HK-2 (cell line): Measurements from ENCODE around the gene ARRDC1.

Experiments
- DNase-seq: peaks from one replicate; pipeline ENCODE4 v3.0.0-alpha.2; 2018; ENCODE audit not compliant: unreplicated experiment

Gene ARRDC1

DNA sequence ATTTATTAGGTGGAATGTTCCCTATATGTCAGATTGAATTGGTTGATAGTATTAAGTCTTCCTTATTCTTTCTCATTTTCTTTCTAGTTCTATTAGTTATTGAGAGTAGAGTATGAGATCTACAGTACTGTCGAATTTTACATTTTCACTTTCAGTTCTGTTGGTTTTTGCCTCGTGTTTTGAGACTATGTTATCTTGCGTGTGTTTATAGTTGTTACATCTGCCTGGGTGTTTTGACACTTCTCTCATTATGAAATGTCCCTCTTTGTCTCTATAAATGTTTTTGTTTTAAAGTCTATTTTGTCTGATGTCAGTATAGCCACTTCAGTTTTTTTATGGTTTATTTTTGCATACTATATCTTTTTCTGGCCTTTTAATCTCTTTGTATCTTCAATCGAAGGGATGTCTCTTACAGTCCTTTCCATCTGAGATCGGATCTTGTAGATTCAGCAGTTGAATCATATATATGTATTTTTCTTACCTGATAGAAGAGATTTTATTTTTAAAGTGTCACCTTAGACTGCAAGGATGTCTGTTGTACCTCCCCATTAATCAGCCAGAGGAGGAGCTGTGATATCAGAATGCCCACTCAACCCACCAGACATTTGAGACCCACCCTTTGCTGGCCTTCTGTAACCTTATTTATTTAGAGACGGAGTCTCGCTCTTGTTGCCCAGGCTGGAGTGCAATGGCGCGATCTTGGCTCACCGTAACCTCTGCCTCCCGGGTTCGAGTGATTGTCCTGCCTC is 34.0 kb downstream of the ARRDC1 start:
- DNase-seq = no peak

GRCh38 chr9:137640862-137641261 is 35.4 kb downstream of the ARRDC1 start:
- no peak for DNase-seq

GRCh38 chr9:137642118-137642601 is 36.7 kb downstream of the ARRDC1 start:
- DNase-seq = no peak

DNA sequence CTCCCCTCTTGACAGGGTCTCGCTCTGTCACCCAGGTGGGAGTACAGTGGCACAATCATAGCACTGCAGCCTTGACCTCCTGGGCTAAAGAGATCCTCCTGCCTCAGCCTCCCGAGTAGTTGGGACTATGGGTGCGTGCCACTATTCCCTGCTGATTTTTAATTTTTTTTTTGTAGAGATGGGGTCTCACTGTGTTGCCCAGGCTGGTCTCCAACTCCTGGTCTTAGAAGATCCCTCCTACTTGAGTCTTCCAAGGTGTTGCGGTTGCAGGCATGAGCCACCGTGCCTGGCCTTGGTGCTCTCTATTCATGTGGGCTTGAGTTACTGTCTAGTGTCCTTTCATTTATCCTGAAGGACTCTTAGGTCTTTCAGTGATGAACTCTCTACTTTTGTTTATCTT is 37.4 kb downstream of the ARRDC1 start:
- DNase-seq = no peak

DNA sequence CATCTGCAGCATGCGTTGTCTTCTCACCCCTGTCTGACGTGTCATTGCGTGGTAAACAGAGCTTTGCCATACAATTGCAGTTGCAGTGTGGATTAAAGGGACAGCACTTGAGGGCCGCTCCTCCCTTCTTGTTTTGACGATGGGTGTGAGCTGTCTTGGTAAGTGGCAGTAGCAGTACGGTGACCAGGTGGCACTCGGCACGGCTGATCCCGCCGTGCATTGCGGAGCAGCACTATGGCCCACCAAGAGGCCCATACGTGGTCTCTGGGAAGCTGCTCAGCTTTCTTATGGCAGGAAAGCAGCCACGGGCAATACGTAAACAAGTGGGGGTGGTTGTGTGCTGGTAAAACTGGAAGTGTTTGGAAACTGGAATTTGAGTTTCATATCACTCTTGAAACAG is 38.4 kb downstream of the ARRDC1 start:
- DNase-seq = no peak

DNA sequence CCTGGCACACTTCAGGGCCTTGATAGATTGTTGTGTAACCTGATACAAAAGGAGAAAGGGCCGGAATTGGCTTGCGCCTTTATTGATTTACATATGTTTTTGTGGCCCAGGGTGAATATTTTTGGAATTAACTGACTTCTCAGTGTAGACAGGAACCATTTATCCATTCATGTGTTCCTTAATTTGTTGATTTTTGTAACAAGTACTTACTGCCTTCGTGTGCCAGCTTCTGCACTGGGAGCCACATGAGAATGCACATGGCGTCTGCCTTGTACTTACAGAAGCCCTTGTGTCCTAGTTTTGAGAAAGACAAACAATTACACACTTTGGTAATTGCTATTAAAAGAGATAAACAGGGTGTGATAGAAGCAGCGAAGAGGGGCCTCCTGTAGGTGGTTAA is 39.7 kb downstream of the ARRDC1 start:
- DNase-seq = no peak

- DNase-seq = no peak
Observed at GRCh38 chr9:137646341-137646740, 40.9 kb downstream of the ARRDC1 start.

- DNase-seq = no peak
Observed at GRCh38 chr9:137647096-137647714, 41.7 kb downstream of the ARRDC1 start.

GRCh38 chr9:137648396-137648795 is 42.9 kb downstream of the ARRDC1 start:
- DNase-seq = no peak

DNA sequence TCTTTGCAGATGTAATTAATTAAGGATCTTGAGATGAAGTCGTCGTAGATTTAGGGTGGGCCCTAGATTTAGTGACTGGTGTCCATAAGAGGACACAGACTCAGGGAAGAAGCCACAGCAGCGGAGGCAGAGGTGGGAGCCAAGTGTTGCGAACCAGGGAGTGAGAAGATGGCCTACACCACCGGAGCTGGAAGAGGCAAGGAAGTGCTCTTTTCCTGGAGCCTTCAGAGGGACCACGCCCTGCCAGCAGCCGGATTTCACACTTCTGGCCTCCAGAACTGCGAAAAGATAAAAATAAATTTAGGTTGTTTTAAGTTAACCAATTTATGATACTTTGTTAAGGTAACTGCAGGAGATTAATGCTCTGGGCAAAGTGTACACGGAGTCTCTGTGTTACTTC is 44.1 kb downstream of the ARRDC1 start:
- DNase-seq = no peak

DNA sequence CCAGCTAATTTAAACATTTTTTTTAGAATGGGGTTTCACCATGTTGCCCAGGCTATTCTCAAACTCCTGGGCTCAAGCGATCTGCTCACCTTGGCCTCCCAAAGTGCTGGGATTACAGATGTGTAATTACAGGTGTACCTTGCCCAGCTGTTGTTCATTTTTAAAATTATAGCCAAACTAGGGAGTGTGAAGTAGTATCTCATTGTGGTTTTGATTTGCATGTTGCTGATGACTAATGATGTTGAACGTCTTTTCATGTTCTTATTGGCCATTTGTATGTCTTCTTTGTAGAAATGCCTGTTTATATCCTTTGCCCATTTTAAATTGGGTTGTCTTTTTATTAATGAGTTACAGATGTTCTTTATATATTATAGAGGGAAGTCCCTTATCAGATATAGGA is 44.8 kb downstream of the ARRDC1 start:
- no peak for DNase-seq

- no peak for DNase-seq
Observed at GRCh38 chr9:137650779-137651178, 45.3 kb downstream of the ARRDC1 start.

DNA sequence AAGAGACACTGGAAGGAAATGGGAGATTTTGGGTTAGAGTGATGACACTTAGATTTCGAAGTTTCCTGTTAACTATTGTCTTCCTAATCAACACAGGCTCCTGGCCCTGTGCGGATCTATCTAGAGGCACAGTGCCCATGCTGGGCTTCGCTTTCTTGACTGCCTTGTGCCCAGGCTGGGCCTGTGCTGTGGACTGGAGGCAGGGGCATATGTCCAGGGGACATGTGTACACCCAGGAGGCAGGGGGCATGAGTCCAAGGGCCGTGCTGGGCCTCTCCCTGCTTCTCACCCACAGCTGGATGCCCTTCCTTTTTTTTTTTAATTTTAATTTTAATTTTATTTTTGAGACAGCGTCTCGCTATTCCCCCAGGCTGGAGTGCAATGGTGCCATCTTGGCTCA is 50.9 kb downstream of the ARRDC1 start:
- no peak for DNase-seq

GRCh38 chr9:137657606-137658005 is 52.1 kb downstream of the ARRDC1 start:
- DNase-seq = no peak

- no peak for DNase-seq
Observed at GRCh38 chr9:137658781-137659180, 53.3 kb downstream of the ARRDC1 start.

DNA sequence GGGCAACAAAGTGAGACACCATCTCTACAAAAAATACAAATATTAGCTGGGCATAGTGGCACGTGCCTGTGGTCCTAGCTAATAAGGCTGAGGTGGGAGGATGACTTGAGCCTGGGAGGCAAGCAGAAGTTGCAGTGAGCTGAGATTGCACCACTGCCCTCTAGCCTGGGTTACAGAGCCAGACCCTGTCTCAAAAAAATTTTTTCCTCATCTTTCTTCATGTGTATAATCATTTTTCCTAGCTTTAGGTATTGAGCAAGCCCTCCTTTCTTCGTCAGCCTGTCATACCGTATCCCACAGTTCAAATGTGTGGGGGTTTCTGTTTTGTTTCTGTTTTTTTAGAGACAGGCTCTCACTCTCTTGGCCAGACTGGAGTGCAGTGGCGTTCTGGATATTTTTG is 54.7 kb downstream of the ARRDC1 start:
- no peak for DNase-seq

DNA sequence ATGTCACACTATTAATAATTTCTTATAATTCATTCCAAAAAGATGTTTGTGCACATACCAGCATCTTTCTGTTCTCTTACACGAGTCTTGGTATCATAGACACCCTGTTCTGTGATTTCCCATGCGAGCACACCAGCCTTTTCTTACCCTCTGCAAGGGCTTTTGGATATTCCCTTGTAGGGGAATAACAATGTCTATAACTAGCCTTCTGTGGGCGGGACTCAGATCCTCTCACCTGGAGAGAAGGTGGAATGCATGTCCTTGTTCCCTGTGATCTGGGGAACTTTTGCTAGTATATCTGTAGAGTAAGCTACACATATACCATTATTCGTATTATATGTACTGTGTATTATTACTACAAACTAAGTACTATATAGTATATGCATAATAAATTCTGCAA is 58.1 kb downstream of the ARRDC1 start:
- no peak for DNase-seq

DNA sequence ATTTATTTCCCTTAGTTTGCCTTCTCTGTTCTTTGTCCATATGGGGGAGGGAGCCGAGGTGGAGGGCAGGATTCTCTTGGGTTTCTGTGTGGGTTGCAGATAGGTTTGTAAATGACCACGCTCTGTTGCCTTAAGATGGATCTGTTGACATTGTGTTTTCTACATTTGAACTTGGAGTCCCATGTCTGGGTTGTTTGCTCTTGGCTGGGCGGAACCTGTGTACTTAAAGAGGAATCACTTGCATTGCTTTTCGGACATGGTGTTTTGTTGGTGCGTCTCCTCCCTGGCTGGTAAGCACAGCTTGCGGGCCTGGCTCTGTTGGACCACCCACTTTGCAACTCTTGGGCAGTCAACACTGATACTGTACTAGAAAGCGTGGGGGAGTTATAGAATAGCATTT is 59.2 kb downstream of the ARRDC1 start:
- DNase-seq = no peak
